Fibroblast of lung (primary cell): ENCODE data around the gene SSPN.

Source experiments
- EZH2 ChIP-seq: IDR thresholded peaks from 2 replicates; pipeline ENCODE4 v1.5.1; 2012; ENCODE audit warnings: low read length, control low read depth, mild to moderate bottlenecking; ENCODE audit errors: missing control alignments
- TF ChIP-seq, protein P1 (sequence below), 2 donors: IDR thresholded peaks in 1 of 2; conservative IDR thresholded peaks in 1 of 2; 1 replicate in 1 of 2; 2 replicates in 1 of 2; pipeline ENCODE4 v1.5.1; 2011 to 2012; ENCODE audit warnings: low read length in 2 of 2, control low read depth in 1 of 2, inconsistent platforms in 1 of 2, low read depth in 1 of 2, mild to moderate bottlenecking in 1 of 2

DNA sequence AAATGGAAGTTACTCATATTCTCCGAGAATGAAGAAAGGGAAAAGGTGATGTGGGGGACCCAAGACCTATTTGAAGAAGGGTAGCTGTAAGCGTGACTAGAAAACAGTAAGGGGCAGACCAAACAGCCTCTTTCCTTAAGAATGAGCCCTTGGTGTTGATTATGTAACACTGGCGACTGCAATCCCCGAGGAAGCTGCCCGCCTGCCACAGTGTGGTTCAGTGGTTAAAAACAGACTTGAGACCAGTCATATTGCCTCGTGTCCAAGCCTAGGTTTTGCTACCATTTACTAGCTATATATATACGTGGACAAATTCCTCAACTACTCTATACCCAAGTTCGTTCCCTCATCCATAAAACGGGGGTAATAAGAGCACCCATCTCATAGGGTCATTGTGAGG, 49.1 kb downstream of the SSPN start:
- TF ChIP-seq, protein P1, sequence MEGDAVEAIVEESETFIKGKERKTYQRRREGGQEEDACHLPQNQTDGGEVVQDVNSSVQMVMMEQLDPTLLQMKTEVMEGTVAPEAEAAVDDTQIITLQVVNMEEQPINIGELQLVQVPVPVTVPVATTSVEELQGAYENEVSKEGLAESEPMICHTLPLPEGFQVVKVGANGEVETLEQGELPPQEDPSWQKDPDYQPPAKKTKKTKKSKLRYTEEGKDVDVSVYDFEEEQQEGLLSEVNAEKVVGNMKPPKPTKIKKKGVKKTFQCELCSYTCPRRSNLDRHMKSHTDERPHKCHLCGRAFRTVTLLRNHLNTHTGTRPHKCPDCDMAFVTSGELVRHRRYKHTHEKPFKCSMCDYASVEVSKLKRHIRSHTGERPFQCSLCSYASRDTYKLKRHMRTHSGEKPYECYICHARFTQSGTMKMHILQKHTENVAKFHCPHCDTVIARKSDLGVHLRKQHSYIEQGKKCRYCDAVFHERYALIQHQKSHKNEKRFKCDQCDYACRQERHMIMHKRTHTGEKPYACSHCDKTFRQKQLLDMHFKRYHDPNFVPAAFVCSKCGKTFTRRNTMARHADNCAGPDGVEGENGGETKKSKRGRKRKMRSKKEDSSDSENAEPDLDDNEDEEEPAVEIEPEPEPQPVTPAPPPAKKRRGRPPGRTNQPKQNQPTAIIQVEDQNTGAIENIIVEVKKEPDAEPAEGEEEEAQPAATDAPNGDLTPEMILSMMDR (conservative IDR thresholded peaks at IDR 0.05 in 1 of 2, IDR thresholded peaks at IDR 0.05 in 1 of 2; ENCODE audit: low read depth in 1 of 2, low read length in 2 of 2), result no peak
- no peak for TF ChIP-seq EZH2
